ENCODE measurements around the gene S100B. TPM values are rescaled to one million over a fixed set of nuclear protein-coding genes. Genes with fewer than 3 reads are reported as not detected.

The S100B gene
- total and polyA plus RNA-seq, 9 of the 15 experiments (the other 6 are each of a cell fraction or from before 2014, with no cell fraction given): not detected

- TF ChIP-seq HINFP (tag; conservative IDR thresholded peaks at IDR 0.05; ENCODE audit: low read depth): no peak
- TF ChIP-seq, protein P1, sequence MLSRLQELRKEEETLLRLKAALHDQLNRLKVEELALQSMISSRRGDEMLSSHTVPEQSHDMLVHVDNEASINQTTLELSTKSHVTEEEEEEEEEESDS (CRISPR knock-in tag; IDR thresholded peaks at IDR 0.05): no peak
Observed at GRCh38 chr21:46619846-46620245, 15.0 kb upstream of the S100B start (continued).

- FAIRE-seq (no peak), DNase-seq (ENCODE audit: extremely low read depth in 1 of 4, low spot score in 3 of 4) (no peak), ATAC-seq (no peak)
- H3K4me1 ChIP-seq (replicated peaks in 1 of 2; ENCODE audit: control insufficient read depth in 2 of 2, insufficient read depth in 2 of 2, low read length in 2 of 2): peaks cover 0 to under 1% of the 10 kb centered on the region in 2 experiments; a peak in 1 of 5 replicates
- 18% methylated on average over 5 of the region's 5 CpGs for WGBS (ENCODE audit: insufficient coverage, low coverage, missing lambda C conversion rate)
- no peaks in the 10 kb centered on the region for H3K79me2 ChIP-seq (ENCODE audit: control insufficient read depth, insufficient read depth, low read length)
- H2AFZ ChIP-seq (ENCODE audit: low read depth, low read length): no peak overlapping the region
- H3K9me1 ChIP-seq (ENCODE audit: control insufficient read depth, insufficient read depth, low read length): no peaks in the 10 kb centered on the region
- H3K4me3 ChIP-seq: no peak overlapping the region
- CTCF ChIA-PET (ENCODE audit: low intra/inter-chr PET ratio): no interaction called here
- POLR2A ChIA-PET: interaction anchor here (0.6 to 4.0 kb wide), 5 partner anchors 10 to 122 kb away, joined by 3 to 17 read pairs (median 4); partner anchors contain the start of gene PRMT2
- no peaks in the 10 kb centered on the region for H3K36me3 ChIP-seq (ENCODE audit: control insufficient read depth, insufficient read depth, low read length)
- no peak overlapping the region for H3K4me2 ChIP-seq (ENCODE audit: insufficient read depth, low read length)
- in situ Hi-C loops (cut with MboI): no loop called here
- no peak overlapping the region for H3K27ac ChIP-seq (ENCODE audit: extremely low read depth, low read depth, low read length)
- no peak overlapping the region for H3K9ac ChIP-seq (ENCODE audit: insufficient read depth in 1 of 2, low read depth in 2 of 2, low read length in 2 of 2)
- no peaks in the 10 kb centered on the region for H4K20me1 ChIP-seq (replicated peaks; ENCODE audit: control insufficient read depth, insufficient read depth, low read length)
- intact Hi-C loops (cut with micrococcal nuclease): no loop called here
- H3K27me3 ChIP-seq (ENCODE audit: control insufficient read depth in 2 of 2, insufficient read depth in 2 of 2, low read length in 2 of 2): peaks cover 12 to 14% of the 10 kb centered on the region in 2 experiments
- no TSS peak for BruUV-seq (replicated peaks)
- H3K9me3 ChIP-seq (replicated peaks; ENCODE audit: control insufficient read depth, insufficient read depth, low read depth, low read length): no peaks in the 10 kb centered on the region
- TF ChIP-seq, protein P2, sequence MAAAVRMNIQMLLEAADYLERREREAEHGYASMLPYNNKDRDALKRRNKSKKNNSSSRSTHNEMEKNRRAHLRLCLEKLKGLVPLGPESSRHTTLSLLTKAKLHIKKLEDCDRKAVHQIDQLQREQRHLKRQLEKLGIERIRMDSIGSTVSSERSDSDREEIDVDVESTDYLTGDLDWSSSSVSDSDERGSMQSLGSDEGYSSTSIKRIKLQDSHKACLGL (CRISPR knock-in tag; IDR thresholded peaks at IDR 0.05; ENCODE audit: borderline replicate concordance, poor library complexity, severe bottlenecking): no peak
- TF ChIP-seq MEF2A (IDR thresholded peaks at IDR 0.05; ENCODE audit: control insufficient read depth, low read depth, low read length): no peak
- no peak for TF ChIP-seq ATF7 (IDR thresholded peaks at IDR 0.05)
- TF ChIP-seq CREB1 (IDR thresholded peaks at IDR 0.05): no peak
- TF ChIP-seq CREB1 (CRISPR knock-in tag; IDR thresholded peaks at IDR 0.05): no peak
- no peak for TF ChIP-seq PTRF (tag; IDR thresholded peaks at IDR 0.05)
- no peak for TF ChIP-seq FUS (optimal IDR thresholded peaks at IDR 0.05; ENCODE audit: low read depth, low read length)
- no peak for TF ChIP-seq ZNF644 (tag; IDR thresholded peaks at IDR 0.05; ENCODE audit: low read depth)
- TF ChIP-seq E2F6 (IDR thresholded peaks at IDR 0.05; ENCODE audit: borderline replicate concordance in 1 of 2, extremely low read depth in 1 of 2, insufficient read depth in 1 of 2, insufficient read length in 1 of 2, low read depth in 1 of 2, low read length in 1 of 2, poor library complexity in 1 of 2, severe bottlenecking in 1 of 2): no peak
- no peak for TF ChIP-seq MBD2 (IDR thresholded peaks at IDR 0.05; ENCODE audit: borderline replicate concordance, low read depth)
- no peak for TF ChIP-seq NR0B1 (IDR thresholded peaks at IDR 0.05; ENCODE audit: partially characterized antibody)
- no peak for TF ChIP-seq SMARCC2 (IDR thresholded peaks at IDR 0.05; ENCODE audit: low read depth)
- TF ChIP-seq POLR2AphosphoS2 (IDR thresholded peaks at IDR 0.05; ENCODE audit: low read length): no peak
Observed at GRCh38 chr21:46618738-46619379, 14.0 kb upstream of the S100B start.

Data from K562 (cell line).